ENCODE data around the gene ARHGEF7.

DNA sequence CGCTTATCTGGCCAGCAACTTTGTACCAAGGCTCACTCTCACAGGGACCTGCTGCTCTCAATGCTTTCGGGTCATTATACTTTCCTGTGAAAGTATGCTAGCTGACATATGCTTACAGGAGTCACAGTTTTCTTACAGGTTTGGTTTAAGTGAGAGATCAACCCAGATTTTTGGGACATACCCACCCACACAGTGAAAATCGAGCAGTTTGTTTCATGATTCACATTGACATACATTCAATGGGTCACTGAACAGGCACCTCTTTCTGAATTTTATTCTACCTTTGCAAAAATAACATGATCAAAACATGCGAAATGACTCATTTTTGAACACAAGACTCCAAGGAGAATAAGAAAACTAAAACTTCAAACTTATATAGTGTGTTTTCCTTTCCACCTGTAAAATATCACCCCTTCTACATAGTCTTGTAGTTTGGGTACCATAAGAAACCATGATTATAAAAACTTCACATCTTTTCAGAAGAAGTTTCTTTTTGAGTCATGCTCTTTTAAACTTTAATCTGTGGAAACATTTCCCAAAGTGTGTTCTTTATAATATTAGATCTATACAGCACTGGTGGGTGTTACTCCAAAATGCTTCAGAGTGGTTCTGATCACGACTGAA lies 161.0 kb downstream of the ARHGEF7 start:
- TF ChIP-seq, protein P1, sequence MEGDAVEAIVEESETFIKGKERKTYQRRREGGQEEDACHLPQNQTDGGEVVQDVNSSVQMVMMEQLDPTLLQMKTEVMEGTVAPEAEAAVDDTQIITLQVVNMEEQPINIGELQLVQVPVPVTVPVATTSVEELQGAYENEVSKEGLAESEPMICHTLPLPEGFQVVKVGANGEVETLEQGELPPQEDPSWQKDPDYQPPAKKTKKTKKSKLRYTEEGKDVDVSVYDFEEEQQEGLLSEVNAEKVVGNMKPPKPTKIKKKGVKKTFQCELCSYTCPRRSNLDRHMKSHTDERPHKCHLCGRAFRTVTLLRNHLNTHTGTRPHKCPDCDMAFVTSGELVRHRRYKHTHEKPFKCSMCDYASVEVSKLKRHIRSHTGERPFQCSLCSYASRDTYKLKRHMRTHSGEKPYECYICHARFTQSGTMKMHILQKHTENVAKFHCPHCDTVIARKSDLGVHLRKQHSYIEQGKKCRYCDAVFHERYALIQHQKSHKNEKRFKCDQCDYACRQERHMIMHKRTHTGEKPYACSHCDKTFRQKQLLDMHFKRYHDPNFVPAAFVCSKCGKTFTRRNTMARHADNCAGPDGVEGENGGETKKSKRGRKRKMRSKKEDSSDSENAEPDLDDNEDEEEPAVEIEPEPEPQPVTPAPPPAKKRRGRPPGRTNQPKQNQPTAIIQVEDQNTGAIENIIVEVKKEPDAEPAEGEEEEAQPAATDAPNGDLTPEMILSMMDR (IDR thresholded peaks at IDR 0.05): no peak
- TF ChIP-seq POLR2A (IDR thresholded peaks at IDR 0.05): no peak

All from lower leg skin (tissue), 3 donors.